Stimulated activated CD8-positive, alpha-beta memory T cell treated with anti-CD3 and anti-CD28 coated beads, Interleukin-2, amount 100 ng/mL, for 48 hours (primary cell): Measurements from ENCODE around the gene SIGLEC11.

Experiments used
- DNase-seq, 2 donors: peaks; one replicate each; pipeline ENCODE4 v3.0.0-alpha.2; 2020; ENCODE audit warnings: low read depth in 2 of 2

The SIGLEC11 gene

DNA sequence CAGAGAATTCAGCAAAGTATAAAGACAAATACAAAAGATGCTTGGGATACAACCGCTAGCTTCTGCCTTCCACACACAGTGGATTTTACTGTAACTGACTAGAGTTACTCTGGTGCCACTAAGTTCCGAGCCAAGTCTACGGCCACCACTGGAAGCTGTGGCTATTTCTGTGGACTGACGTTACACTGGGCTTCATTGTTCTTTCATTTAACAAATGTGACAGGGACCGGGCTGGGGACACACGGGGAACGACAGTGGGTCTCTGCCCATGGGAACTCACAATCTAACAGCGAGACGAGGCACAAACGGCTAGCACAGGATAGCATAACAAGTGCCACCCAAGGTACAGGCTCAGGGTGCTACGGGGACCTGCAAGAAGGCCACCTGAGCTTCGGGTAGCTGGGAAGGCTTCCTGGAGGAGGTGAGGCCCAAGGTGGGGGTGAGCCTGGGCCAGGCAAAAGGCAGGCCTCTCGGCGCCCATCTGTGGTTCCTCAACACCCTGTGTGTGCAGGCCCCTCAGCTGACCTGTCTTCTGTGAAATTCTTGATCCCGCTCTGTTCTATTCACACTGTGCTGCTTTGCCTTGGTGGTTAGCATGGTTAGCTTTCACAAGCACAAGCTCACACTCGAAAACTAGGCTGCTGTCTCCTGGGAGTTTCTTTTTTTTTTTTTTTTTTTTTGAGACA lies 54.0 kb downstream of the SIGLEC11 start:
- DNase-seq = no peak

DNA sequence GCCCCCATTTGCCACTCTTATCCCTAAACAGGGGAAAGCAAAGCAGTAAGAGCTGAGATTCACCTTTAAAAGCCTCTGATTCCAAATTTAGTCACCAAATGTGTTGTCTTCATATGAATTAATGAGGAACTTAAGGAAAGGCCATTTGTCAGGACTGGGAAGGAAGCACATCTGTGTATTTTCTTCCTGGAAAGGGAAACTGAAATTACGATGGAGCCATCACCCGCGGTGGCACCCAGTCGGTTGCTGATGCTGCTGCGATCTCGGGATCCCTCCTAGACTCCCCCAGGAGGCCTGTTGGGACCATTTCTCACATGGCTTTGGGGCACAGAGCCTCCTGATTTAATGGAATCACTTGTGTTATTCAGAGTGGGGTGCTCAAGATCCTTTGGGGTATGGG lies 56.8 kb downstream of the SIGLEC11 start:
- DNase-seq = no peak
